Panc1 (cell line): ENCODE data around the gene ZCWPW1. TPM values are rescaled to one million over a fixed set of nuclear protein-coding genes. Genes with fewer than 3 reads are reported as not detected.
A peak's percentile ranks its signal among the peaks of the same experiment; 100 is the strongest.

ENCODE experiments used
- ATAC-seq: fragments of 200-7000 bp; cut with Tn5 transposase; 2 replicates; pipeline ENCODE4 v1.9.1; 2020; ENCODE audit warnings: mild to moderate bottlenecking, moderate library complexity
- BruUV-seq: library from RNA; stranded (reverse); fragments of 400-500 nt; replicated peaks from 2 replicates; lab custom pipeline; 2021; lab: Mats Ljungman, UMichigan
- CTCF ChIA-PET: fragments of 300-600 bp; sonication (Branson Sonifier 250); formaldehyde crosslinking; loops from one replicate; lab custom pipeline; 2022; ENCODE audit warnings: antibody characterized with exemption; lab: Charles Lee
- POLR2A ChIA-PET: fragments of 300-600 bp; sonication (Branson Sonifier 250); formaldehyde crosslinking; loops from one replicate; lab custom pipeline; 2022; ENCODE audit warnings: antibody characterized with exemption; lab: Charles Lee
- DNase-seq: peaks from one replicate; pipeline ENCODE4 v3.0.0-alpha.2; 2010; ENCODE audit warnings: low read depth, low spot score
- H3K27ac ChIP-seq: 2 replicates; pipeline ENCODE4 v1.5.1; 2011; ENCODE audit warnings: mild to moderate bottlenecking, low read length, inconsistent platforms
- H3K27me3 ChIP-seq: fragments of 200-500 bp; sonication (Bioruptor generic); 2 replicates; pipeline ENCODE4 v1.6.0; 2014; ENCODE audit warnings: low read length, inconsistent platforms; ENCODE audit not compliant: control insufficient read depth, insufficient read depth
- H3K36me3 ChIP-seq: fragments of 200-500 bp; sonication (Bioruptor generic); 2 replicates; pipeline ENCODE4 v1.5.1; 2014; ENCODE audit warnings: inconsistent platforms, mild to moderate bottlenecking, low read length, moderate library complexity; ENCODE audit not compliant: control insufficient read depth, insufficient read depth
- H3K4me1 ChIP-seq: 2 replicates; pipeline ENCODE4 v1.5.1; 2011; ENCODE audit warnings: inconsistent platforms, mild to moderate bottlenecking, low read length, moderate library complexity; ENCODE audit not compliant: control insufficient read depth, insufficient read depth
- H3K4me3 ChIP-seq, 2 experiments: 2 replicates each; pipeline ENCODE4 v1.5.1; 2011 to 2012; ENCODE audit warnings: low read depth in 2 of 2, low read length in 2 of 2, mild to moderate bottlenecking in 2 of 2, inconsistent platforms in 1 of 2, moderate library complexity in 1 of 2
- H3K9me3 ChIP-seq: fragments of 200-500 bp; sonication (Bioruptor generic); 2 replicates; pipeline ENCODE4 v1.5.1; 2014; ENCODE audit warnings: low read depth, mild to moderate bottlenecking, inconsistent platforms, low read length, moderate library complexity; ENCODE audit not compliant: control insufficient read depth, insufficient read depth
- POLR2AphosphoS5 ChIP-seq: IDR thresholded peaks from 2 replicates; pipeline ENCODE4 v1.6.1; 2012; ENCODE audit warnings: mild to moderate bottlenecking, low read depth, low read length, moderate library complexity
- SIN3A ChIP-seq: IDR thresholded peaks from 2 replicates; pipeline ENCODE4 v1.6.1; 2012; ENCODE audit warnings: low read depth, mild to moderate bottlenecking, low read length, moderate library complexity, borderline replicate concordance; ENCODE audit not compliant: insufficient read depth
- TCF7L2 ChIP-seq: IDR thresholded peaks from 2 replicates; pipeline ENCODE4 v1.6.1; 2011; ENCODE audit warnings: mild to moderate bottlenecking, low read depth, low read length, inconsistent platforms
- in situ Hi-C: cut with HindIII; loops from 2 replicates; pipeline ENCODE4 v1.10.0; 2016; ENCODE audit warnings: low sequenced_read_pairs, low pct_unique_long_range_greater_than_20kb
- intact Hi-C: fragments of 100-400 bp; cut with micrococcal nuclease; formaldehyde crosslinking; loops from one replicate; pipeline ENCODE4 v1.10.0; 2022; ENCODE audit not compliant: unreplicated experiment
- total RNA-seq: library from RNA; stranded (reverse); gene quantifications from one replicate; pipeline ENCODE4 v1.2.1, GENCODE V29; 2021; ENCODE audit not compliant: unreplicated experiment
- TF ChIP-seq, protein P1 (sequence below): fragments of 450-650 bp; IDR thresholded peaks from 2 replicates; pipeline ENCODE4 v1.5.1; 2017; ENCODE audit warnings: mild to moderate bottlenecking
- TF ChIP-seq, protein P2 (sequence below), 2 experiments: IDR thresholded peaks; 2 replicates each; pipeline ENCODE4 v1.6.1; 2011 to 2012; ENCODE audit warnings: low read depth in 2 of 2, control low read depth in 1 of 2, low read length in 1 of 2, mild to moderate bottlenecking in 1 of 2, moderate library complexity in 1 of 2; ENCODE audit not compliant: insufficient read depth in 1 of 2

The ZCWPW1 gene
- total RNA-seq, 1 experiment from 2014 or later: 6.5 TPM

- in situ Hi-C loops: no loop called here
- POLR2A ChIA-PET: interaction anchor here (0.6 to 0.7 kb wide), 2 partner anchors 9 to 297 kb away, joined by 3 to 7 read pairs; no protein-coding TSS in a partner anchor
Observed at GRCh38 chr7:100437150-100438100, 8.9 kb upstream of the ZCWPW1 start.

DNA sequence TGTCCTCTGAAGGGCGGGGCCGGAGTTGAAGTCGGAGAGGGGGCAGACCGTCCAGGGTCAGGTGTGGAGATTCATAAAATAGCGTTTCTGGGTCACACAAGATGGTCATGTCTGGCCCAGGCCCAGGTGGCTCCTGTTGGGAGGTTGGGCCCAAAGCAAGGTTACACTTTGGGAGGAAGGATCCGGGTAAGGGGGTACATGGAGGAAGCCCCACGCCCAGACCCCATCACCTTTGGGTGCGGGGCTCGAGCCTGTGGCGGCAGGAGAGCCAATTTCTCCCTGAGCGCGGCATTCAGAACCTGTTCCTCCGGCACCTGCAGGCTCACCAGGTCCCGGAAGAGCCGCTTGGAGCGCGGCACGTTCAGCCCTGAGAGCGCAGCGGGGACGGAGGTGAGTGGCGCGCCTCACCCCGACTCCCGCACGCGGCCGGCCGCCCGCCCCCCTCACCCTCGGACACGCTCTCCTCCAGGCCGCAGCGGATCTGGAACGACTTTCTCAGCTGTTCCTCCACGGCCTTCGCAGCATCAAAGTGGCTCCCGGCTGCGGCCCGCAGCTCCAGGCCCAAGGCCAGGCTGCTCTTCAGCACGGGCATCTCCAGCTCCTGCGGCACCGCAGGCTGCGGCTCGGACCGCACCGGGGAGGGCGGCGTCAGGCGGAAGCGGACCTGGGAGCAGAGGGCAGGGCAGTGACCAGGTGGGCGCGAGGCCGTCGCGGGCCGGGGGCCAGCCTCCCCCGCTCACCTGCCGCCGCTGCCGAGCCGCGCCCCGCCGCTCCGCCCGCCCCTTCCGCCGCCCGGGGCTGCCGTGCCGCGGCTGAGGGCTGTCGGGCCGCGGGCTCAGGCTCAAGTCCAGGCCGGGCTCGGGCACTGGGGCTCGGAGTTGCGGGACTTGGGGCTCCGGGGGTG is 7.2 kb upstream of the ZCWPW1 start:
- peak overlapping the region; percentile 67 to 82 for H3K4me3 ChIP-seq
- TSS peak; percentile 96 for BruUV-seq
- DNase-seq (no peak), ATAC-seq (peak; percentile 68)
- ChIA-PET CTCF (interaction anchor here (1.0 kb wide), 1 partner anchor 110 kb away, joined by 4 read pairs; no protein-coding TSS in a partner anchor), POLR2A (no interaction called here)
- H3K27me3 ChIP-seq: no peaks in the 10 kb centered on the region
- in situ Hi-C loops (no loop called here), intact Hi-C loops (no loop called here)
- TF ChIP-seq, protein P1, sequence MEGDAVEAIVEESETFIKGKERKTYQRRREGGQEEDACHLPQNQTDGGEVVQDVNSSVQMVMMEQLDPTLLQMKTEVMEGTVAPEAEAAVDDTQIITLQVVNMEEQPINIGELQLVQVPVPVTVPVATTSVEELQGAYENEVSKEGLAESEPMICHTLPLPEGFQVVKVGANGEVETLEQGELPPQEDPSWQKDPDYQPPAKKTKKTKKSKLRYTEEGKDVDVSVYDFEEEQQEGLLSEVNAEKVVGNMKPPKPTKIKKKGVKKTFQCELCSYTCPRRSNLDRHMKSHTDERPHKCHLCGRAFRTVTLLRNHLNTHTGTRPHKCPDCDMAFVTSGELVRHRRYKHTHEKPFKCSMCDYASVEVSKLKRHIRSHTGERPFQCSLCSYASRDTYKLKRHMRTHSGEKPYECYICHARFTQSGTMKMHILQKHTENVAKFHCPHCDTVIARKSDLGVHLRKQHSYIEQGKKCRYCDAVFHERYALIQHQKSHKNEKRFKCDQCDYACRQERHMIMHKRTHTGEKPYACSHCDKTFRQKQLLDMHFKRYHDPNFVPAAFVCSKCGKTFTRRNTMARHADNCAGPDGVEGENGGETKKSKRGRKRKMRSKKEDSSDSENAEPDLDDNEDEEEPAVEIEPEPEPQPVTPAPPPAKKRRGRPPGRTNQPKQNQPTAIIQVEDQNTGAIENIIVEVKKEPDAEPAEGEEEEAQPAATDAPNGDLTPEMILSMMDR: no peak
- TF ChIP-seq SIN3A (peak; percentile 30; the same call in 1 of the 2 replicates), POLR2AphosphoS5 (peak; percentile 66), TCF7L2 (0 out of 2 replicates have a peak, but pooled peaks have one; percentile 61)
- no peaks in the 10 kb centered on the region for H3K9me3 ChIP-seq
- H3K27ac ChIP-seq: peak overlapping the region; percentile 86
- peaks cover 43% of the 10 kb centered on the region for H3K4me1 ChIP-seq
- H3K36me3 ChIP-seq: no peaks in the 10 kb centered on the region; the same call in 1 of the 2 replicates

More at GRCh38 chr7:100437150-100438100, 8.9 kb upstream of the ZCWPW1 start:
- Histone ChIP-seq H3K27ac (peak overlapping the region; percentile 86), H3K4me3 (peak overlapping the region; percentile 67 to 82), H3K36me3 (no peaks in the 10 kb centered on the region), H3K27me3 (no peaks in the 10 kb centered on the region), H3K9me3 (no peaks in the 10 kb centered on the region), H3K4me1 (peaks cover 26% of the 10 kb centered on the region)
- DNase-seq (no peak), ATAC-seq (no peak)
- TF ChIP-seq SIN3A (no peak), TCF7L2 (no peak), POLR2AphosphoS5 (no peak)
- TF ChIP-seq, protein P2, sequence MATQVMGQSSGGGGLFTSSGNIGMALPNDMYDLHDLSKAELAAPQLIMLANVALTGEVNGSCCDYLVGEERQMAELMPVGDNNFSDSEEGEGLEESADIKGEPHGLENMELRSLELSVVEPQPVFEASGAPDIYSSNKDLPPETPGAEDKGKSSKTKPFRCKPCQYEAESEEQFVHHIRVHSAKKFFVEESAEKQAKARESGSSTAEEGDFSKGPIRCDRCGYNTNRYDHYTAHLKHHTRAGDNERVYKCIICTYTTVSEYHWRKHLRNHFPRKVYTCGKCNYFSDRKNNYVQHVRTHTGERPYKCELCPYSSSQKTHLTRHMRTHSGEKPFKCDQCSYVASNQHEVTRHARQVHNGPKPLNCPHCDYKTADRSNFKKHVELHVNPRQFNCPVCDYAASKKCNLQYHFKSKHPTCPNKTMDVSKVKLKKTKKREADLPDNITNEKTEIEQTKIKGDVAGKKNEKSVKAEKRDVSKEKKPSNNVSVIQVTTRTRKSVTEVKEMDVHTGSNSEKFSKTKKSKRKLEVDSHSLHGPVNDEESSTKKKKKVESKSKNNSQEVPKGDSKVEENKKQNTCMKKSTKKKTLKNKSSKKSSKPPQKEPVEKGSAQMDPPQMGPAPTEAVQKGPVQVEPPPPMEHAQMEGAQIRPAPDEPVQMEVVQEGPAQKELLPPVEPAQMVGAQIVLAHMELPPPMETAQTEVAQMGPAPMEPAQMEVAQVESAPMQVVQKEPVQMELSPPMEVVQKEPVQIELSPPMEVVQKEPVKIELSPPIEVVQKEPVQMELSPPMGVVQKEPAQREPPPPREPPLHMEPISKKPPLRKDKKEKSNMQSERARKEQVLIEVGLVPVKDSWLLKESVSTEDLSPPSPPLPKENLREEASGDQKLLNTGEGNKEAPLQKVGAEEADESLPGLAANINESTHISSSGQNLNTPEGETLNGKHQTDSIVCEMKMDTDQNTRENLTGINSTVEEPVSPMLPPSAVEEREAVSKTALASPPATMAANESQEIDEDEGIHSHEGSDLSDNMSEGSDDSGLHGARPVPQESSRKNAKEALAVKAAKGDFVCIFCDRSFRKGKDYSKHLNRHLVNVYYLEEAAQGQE (IDR thresholded peaks at IDR 0.05; ENCODE audit: insufficient read depth in 1 of 2, low read depth in 2 of 2, low read length in 1 of 2): no peak
- TF ChIP-seq, protein P1: no peak
- CTCF ChIA-PET: interaction anchor here (0.6 to 1.0 kb wide), 2 partner anchors 31 to 108 kb away, joined by 4 to 11 read pairs; no protein-coding TSS in a partner anchor
- intact Hi-C loops: no loop called here
- no TSS peak for BruUV-seq
